PC-9 (cell line): ENCODE data around the gene EFTUD2. TPM values are rescaled to one million over a fixed set of nuclear protein-coding genes. Genes with fewer than 3 reads are reported as not detected.

Source experiments
- BruUV-seq: library from RNA; stranded (reverse); fragments of 400-500 nt; replicated peaks from 2 replicates; lab custom pipeline; 2021; lab: Mats Ljungman, UMichigan
- CTCF ChIA-PET: fragments of 300-600 bp; sonication (Branson Sonifier 250); formaldehyde crosslinking; loops from one replicate; lab custom pipeline; 2022; ENCODE audit warnings: antibody characterized with exemption; lab: Charles Lee
- POLR2A ChIA-PET: fragments of 300-600 bp; sonication (Branson Sonifier 250); formaldehyde crosslinking; loops from one replicate; lab custom pipeline; 2022; ENCODE audit warnings: antibody characterized with exemption; ENCODE audit not compliant: unreplicated experiment; lab: Charles Lee
- DNase-seq, 2 experiments: peaks; one replicate each; pipeline versions ENCODE4 v3.0.0 to v3.0.0-alpha.2; 2015 to 2022; ENCODE audit warnings: mixed read lengths in 1 of 2
- H2AFZ ChIP-seq: fragments of 200-600 bp; sonication (generic); 2 replicates; pipeline ENCODE4 v1.8.1; 2017; ENCODE audit warnings: antibody characterized with exemption
- H3F3A ChIP-seq: fragments of 200-600 bp; sonication (generic); 2 replicates; pipeline ENCODE4 v1.8.1; 2017; ENCODE audit warnings: antibody characterized with exemption, mild to moderate bottlenecking, low read depth; ENCODE audit not compliant: insufficient read depth
- H3K27ac ChIP-seq: fragments of 200-600 bp; sonication (generic); 2 replicates; pipeline ENCODE4 v1.6.1; 2016; ENCODE audit warnings: mixed run types
- H3K27me3 ChIP-seq: fragments of 200-600 bp; sonication (generic); 2 replicates; pipeline ENCODE4 v1.6.1; 2016; ENCODE audit warnings: low read depth, mixed run types; ENCODE audit not compliant: insufficient read depth
- H3K36me3 ChIP-seq: fragments of 200-600 bp; sonication (generic); 2 replicates; pipeline ENCODE4 v1.6.1; 2016; ENCODE audit warnings: low read depth, mixed run types
- H3K4me1 ChIP-seq: fragments of 200-600 bp; sonication (generic); replicated peaks from 2 replicates; pipeline ENCODE4 v1.6.1; 2016; ENCODE audit warnings: mixed run types; ENCODE audit not compliant: insufficient read depth
- H3K4me2 ChIP-seq: fragments of 200-600 bp; sonication (generic); 2 replicates; pipeline ENCODE4 v1.6.1; 2017; ENCODE audit warnings: mixed run types
- H3K4me3 ChIP-seq: fragments of 200-600 bp; sonication (generic); 2 replicates; pipeline ENCODE4 v1.6.1; 2016; ENCODE audit warnings: mixed run types
- H3K79me2 ChIP-seq: fragments of 200-600 bp; sonication (generic); 2 replicates; pipeline ENCODE4 v1.6.1; 2017; ENCODE audit warnings: low read depth, mixed run types
- H3K9me2 ChIP-seq: fragments of 200-600 bp; sonication (generic); 2 replicates; pipeline ENCODE4 v1.8.1; 2017; ENCODE audit warnings: mild to moderate bottlenecking; ENCODE audit not compliant: insufficient read depth
- H3K9me3 ChIP-seq: fragments of 200-600 bp; sonication (generic); 2 replicates; pipeline ENCODE4 v1.8.1; 2016; ENCODE audit warnings: low read depth; ENCODE audit not compliant: insufficient read depth
- H4K20me1 ChIP-seq: fragments of 200-600 bp; sonication (generic); 2 replicates; pipeline ENCODE4 v1.8.1; 2017; ENCODE audit not compliant: insufficient read depth
- EZH2 ChIP-seq: fragments of 200-600 bp; sonication (generic); IDR thresholded peaks from 2 replicates; pipeline ENCODE4 v1.8.0; 2017; ENCODE audit warnings: antibody characterized with exemption, low read depth
- intact Hi-C: fragments of 100-400 bp; cut with micrococcal nuclease; formaldehyde crosslinking; loops from one replicate; pipeline ENCODE4 v1.10.0; 2022; ENCODE audit not compliant: unreplicated experiment
- total RNA-seq: library from RNA; stranded (reverse); gene quantifications from 2 replicates; pipeline ENCODE4 v1.2.3, GENCODE V29; 2021
- TF ChIP-seq, protein P1 (sequence below): fragments of 200-600 bp; sonication (generic); conservative IDR thresholded peaks from 2 replicates; pipeline ENCODE4 v1.6.1; 2017; ENCODE audit warnings: mixed run types, antibody characterized with exemption, mild to moderate bottlenecking, moderate library complexity

EFTUD2 gene
- total RNA-seq, 1 experiment from 2014 or later: 126 TPM

DNA sequence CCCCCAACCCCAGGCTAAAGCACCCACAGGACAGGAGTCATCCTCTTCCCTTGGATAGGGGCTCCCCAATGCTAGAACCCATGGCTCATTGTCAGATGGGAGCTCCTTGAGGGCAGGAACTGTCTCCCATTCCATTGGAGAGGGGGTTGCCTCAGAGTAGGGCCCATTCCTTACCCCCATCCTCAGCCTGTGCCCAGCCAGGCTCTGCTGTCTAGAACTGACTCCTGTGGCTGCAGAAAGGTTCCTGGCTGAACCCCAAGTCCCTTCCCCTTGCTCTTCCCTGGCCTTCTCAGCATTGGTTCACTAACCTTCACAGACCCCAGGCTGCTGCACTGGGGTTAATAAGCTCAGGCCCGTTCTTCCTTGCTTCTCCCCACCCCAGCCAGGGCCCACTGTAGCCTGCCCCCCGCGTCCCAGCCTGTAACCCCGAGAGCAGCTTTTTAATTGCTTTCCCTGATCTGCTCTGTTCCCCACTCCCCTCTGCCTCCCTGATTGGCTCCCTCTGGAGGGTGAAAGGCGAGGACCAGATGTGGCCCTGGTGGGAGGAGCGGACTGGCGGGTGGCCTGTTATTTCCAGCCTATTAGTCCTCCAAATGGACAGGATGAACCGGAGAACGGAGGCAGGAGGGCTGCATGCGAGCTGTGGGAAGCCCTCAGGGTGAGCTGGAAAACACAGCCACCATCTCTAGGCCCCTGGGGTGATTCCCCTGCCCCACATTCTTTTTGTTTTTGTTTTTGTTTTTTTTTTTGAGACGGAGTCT is 22.1 kb upstream of the EFTUD2 start:
- H2AFZ ChIP-seq: no peak overlapping the region
- peaks cover 16% of the 10 kb centered on the region; the same call in 1 of the 2 replicates for H3F3A ChIP-seq
- H3K9me2 ChIP-seq: no peaks in the 10 kb centered on the region
- TF ChIP-seq EZH2: no peak
- TF ChIP-seq, protein P1, sequence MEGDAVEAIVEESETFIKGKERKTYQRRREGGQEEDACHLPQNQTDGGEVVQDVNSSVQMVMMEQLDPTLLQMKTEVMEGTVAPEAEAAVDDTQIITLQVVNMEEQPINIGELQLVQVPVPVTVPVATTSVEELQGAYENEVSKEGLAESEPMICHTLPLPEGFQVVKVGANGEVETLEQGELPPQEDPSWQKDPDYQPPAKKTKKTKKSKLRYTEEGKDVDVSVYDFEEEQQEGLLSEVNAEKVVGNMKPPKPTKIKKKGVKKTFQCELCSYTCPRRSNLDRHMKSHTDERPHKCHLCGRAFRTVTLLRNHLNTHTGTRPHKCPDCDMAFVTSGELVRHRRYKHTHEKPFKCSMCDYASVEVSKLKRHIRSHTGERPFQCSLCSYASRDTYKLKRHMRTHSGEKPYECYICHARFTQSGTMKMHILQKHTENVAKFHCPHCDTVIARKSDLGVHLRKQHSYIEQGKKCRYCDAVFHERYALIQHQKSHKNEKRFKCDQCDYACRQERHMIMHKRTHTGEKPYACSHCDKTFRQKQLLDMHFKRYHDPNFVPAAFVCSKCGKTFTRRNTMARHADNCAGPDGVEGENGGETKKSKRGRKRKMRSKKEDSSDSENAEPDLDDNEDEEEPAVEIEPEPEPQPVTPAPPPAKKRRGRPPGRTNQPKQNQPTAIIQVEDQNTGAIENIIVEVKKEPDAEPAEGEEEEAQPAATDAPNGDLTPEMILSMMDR: no peak
- no peak for DNase-seq
- no peak overlapping the region for H3K4me2 ChIP-seq
- POLR2A ChIA-PET: no interaction called here
- 0 out of 2 replicates have a peak, but pooled peaks cover under 1% of the 10 kb centered on the region for H3K4me1 ChIP-seq
- H4K20me1 ChIP-seq: no peaks in the 10 kb centered on the region
- no peak overlapping the region for H3K27ac ChIP-seq
- H3K4me3 ChIP-seq: no peak overlapping the region
- H3K36me3 ChIP-seq: no peaks in the 10 kb centered on the region
- BruUV-seq: no TSS peak
- H3K79me2 ChIP-seq: no peaks in the 10 kb centered on the region
- intact Hi-C loops: loop anchor here (5.0 kb wide), 1 partner anchor 211 kb away; the partner anchor contains the start of gene PLCD3
- H3K27me3 ChIP-seq: peaks cover 8% of the 10 kb centered on the region; the same call in 1 of the 2 replicates
- CTCF ChIA-PET: interaction anchor here (0.5 to 1.5 kb wide), 4 partner anchors 47 to 214 kb away, joined by 3 to 4 read pairs (median 3); partner anchors contain the start of genes ACBD4 and C1QL1
- no peaks in the 10 kb centered on the region for H3K9me3 ChIP-seq

DNA sequence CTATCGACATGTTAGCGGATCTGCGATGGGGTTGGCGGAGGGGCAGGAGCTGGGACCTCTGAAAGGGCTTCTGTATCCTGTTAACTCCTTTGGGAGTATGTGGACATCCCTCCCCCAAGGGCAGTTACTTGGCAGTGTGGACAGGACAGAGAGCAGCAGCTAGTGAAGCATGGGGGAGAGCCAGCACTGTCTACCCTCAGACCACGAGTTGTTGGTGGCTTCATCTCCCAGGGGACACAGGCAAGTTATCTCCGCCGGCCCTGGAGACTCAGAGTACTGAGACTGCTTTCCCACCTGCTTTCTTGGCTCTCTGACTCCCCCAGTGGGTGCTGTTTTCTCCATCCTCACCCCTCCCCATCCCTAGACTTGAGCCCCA is 21.3 kb upstream of the EFTUD2 start:
- Histone ChIP-seq H3K4me1 (peaks cover 8% of the 10 kb centered on the region), H3K4me2 (no peak overlapping the region), H3K27me3 (peaks cover 8% of the 10 kb centered on the region; the same call in 1 of the 2 replicates), H3F3A (peaks cover 16% of the 10 kb centered on the region; the same call in 1 of the 2 replicates), H3K27ac (no peak overlapping the region), H4K20me1 (no peaks in the 10 kb centered on the region), H3K36me3 (no peaks in the 10 kb centered on the region), H3K9me3 (no peaks in the 10 kb centered on the region), H3K4me3 (no peak overlapping the region), H3K79me2 (no peaks in the 10 kb centered on the region), H3K9me2 (no peaks in the 10 kb centered on the region), H2AFZ (no peak overlapping the region)
- no peak for DNase-seq
- intact Hi-C loops: loop anchor here (1.0 to 5.0 kb wide), 3 partner anchors 102 to 212 kb away; partner anchors contain the start of gene PLCD3
- POLR2A ChIA-PET: no interaction called here
- CTCF ChIA-PET: interaction anchor here (0.5 to 1.5 kb wide), 5 partner anchors 11 to 215 kb away, joined by 3 to 26 read pairs (median 3); partner anchors contain the start of genes ACBD4 and C1QL1
- TF ChIP-seq, protein P1: no peak
- TF ChIP-seq EZH2: no peak
- no TSS peak for BruUV-seq

DNA sequence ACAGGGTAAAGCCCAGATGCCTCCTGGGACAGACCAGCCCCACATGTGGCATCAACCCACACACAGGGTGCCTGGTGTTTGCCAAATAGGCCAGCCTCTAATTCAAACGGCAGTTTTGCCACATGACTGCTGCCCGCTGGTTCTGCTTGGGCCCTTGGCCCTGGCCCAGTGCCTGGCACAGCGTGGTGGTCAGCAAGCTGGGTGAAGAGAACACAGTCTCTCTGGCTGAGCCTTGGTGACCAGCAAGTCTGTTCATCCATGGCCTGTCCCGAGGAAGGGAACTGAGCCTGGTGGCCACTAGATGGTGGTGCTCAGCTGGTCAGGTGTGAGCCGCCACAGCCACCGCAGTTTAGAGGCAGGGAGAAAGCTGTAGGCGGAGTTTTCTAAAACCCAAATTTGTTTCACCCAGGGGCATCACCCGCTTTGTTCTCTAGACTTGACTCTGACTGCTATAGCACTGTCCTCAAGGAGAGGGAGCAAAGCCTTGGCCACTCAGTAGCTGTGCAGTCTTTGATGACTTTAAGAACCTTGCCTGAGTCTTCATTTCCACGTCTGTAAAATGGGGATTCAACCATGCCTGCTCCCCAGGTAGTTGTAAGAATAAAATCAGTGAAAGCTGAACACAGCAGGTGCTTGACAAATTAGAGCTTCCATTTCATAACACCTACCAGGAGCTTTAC is 20.8 kb upstream of the EFTUD2 start:
- POLR2A ChIA-PET: no interaction called here

More for the DNA sequence above, 20.8 kb upstream of the EFTUD2 start:
- CTCF ChIA-PET: interaction anchor here (0.7 to 1.5 kb wide), 4 partner anchors 10 to 215 kb away, joined by 3 to 26 read pairs (median 4); partner anchors contain the start of gene ACBD4
- H3K79me2 ChIP-seq: no peaks in the 10 kb centered on the region
- BruUV-seq: no TSS peak
- no peak for TF ChIP-seq EZH2
- TF ChIP-seq, protein P1: peak; percentile 83
- H3K36me3 ChIP-seq: no peaks in the 10 kb centered on the region
- no peak overlapping the region for H3K4me3 ChIP-seq
- H3K27me3 ChIP-seq: peaks cover 8% of the 10 kb centered on the region; the same call in 1 of the 2 replicates
- H3K9me3 ChIP-seq: no peaks in the 10 kb centered on the region
- intact Hi-C loops: loop anchor here (1.0 to 5.0 kb wide), 3 partner anchors 102 to 212 kb away; partner anchors contain the start of gene PLCD3
- no peaks in the 10 kb centered on the region for H4K20me1 ChIP-seq
- no peak overlapping the region for H2AFZ ChIP-seq
- H3K4me1 ChIP-seq: peaks cover 9% of the 10 kb centered on the region
- DNase-seq: peak; percentile 64 to 74
- H3K27ac ChIP-seq: no peak overlapping the region
- H3F3A ChIP-seq: peaks cover 16% of the 10 kb centered on the region; the same call in 1 of the 2 replicates
- H3K4me2 ChIP-seq: no peak overlapping the region
- no peaks in the 10 kb centered on the region for H3K9me2 ChIP-seq
